ENCODE measurements around the gene PADI1.

PADI1 gene

GRCh38 chr1:17272066-17272465, 67.1 kb downstream of the PADI1 start:
- DNase-seq (ENCODE audit: low read depth): no peak

DNA sequence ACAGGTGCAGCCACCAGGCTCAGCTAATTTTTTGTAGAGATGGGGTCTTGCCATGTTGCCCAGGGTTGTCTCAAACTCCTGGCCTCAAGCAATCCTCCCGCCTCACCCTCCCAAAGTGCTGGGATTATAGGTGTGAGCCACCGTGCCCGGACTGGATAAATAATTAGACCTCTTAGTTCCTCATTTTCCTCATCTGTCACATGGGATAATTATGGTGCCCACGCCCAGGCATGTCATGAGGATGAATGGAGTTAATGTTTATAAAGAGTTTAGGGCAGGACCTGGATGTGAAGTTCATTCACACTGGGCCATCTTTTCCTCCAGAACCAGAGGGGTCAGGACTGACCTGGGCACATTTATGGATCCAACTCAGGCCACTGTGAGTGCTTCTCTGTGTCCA, 67.7 kb downstream of the PADI1 start:
- no peak for DNase-seq (ENCODE audit: low read depth)

DNA sequence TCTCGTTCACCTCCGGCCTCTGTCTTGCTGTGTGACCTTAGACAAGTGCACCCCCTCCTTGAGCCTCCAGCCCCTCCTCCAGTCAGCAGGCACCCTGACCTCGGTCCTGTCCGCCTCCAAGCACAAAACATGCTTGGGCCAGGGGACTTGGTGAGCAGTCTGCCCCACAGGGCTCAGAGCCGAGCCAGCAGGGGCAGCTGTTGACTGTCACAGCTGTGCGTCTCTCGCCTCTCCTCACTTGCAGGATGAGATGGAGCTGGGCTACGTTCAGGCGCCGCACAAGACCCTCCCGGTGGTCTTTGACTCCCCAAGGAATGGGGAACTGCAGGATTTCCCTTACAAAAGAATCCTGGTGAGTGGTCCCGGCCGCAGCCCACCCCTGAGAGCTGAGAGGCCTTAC, 68.2 kb downstream of the PADI1 start:
- DNase-seq (ENCODE audit: low read depth): no peak

GRCh38 chr1:17274186-17275170, 69.5 kb downstream of the PADI1 start:
- no peak for DNase-seq (ENCODE audit: low read depth)

DNA sequence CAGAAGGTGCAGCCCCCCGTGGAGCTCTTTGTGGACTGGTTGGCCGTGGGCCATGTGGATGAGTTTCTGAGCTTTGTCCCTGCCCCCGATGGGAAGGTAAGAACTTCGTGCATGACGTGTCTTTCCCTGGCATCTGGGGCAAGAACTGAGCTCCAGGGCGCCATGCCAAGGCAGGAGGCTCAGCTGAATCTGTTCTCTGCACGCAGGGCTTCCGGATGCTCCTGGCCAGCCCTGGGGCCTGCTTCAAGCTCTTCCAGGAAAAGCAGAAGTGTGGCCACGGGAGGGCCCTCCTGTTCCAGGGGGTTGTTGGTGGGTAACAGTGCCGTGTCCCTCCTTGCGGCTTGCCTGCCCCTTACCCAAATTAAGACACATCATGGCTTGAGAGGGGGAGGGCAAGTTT, 71.6 kb downstream of the PADI1 start:
- DNase-seq (ENCODE audit: low read depth): no peak

DNA sequence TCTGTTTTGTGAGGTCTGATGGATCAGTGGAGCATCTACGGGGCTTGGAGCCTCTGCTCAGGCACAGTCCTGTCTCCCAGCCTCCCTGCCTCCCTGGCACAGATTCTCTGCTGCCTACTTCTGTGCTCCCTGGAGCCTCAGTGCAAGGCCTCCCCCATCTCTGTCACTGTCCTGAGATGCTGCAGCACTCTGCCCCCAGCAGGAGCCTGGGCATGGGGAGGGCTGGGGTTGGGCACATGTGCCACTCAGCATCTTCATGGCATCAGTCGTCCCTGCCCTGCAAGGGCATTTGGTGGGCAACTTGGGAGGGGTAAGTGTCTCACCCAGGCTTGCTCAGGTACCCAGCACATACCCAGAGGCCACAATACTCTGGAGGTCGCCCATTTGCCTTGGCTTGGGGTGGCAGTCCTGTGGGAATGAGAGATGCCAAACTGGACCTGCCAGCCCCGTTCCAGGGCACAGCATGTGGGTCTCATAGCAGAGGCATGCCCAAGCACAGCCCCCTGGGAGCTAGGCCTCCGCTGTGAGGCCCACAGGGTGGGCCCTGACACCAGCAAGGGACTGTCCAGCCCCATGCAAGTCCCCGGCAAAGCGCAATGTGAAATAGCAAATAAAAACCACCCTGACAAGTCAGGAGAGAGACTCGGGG, 72.7 kb downstream of the PADI1 start:
- DNase-seq (ENCODE audit: low read depth): no peak

- DNase-seq (ENCODE audit: low read depth): no peak
Observed at GRCh38 chr1:17278996-17279830, 74.3 kb downstream of the PADI1 start.

- no peak for DNase-seq (ENCODE audit: low read depth)
Observed at GRCh38 chr1:17280436-17280835, 75.5 kb downstream of the PADI1 start.

DNA sequence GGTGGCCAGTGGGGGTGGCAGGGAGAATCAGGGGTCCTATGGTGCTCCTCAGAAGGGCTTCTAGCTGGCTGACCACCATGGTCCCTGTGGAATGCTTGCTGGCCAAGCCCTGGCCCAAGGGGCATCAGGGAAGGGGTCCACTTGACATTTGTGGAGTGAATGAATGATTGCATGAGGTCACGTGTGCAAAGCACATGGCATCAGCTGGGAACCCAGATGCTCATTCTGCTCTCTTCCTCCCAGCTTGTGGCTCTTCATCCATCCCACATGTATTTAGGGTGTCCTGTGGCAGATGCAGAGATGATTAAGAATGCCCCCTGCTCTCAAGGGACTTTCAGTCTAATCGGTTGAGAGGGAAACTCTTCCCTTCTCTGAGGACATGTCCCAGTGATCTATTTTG, 76.0 kb downstream of the PADI1 start:
- no peak for DNase-seq (ENCODE audit: low read depth)

- no peak for DNase-seq (ENCODE audit: low read depth)
Observed at GRCh38 chr1:17281775-17282181, 76.8 kb downstream of the PADI1 start.

DNA sequence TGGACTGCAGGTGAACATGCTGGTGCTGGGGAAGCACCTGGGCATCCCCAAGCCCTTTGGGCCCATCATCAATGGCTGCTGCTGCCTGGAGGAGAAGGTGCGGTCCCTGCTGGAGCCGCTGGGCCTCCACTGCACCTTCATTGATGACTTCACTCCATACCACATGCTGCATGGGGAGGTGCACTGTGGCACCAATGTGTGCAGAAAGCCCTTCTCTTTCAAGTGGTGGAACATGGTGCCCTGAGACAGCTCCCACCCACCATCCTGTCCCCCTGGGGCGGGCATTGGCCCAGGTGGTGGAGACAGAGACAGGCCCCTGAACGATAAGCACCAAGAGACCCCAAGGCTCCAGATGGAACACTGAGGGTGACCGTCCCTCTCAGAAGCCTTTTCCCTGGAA, 77.9 kb downstream of the PADI1 start:
- DNase-seq (ENCODE audit: low read depth): no peak

- DNase-seq (ENCODE audit: low read depth): no peak
Observed at GRCh38 chr1:17286646-17287045, 81.7 kb downstream of the PADI1 start.

GRCh38 chr1:17287130-17287776, 82.3 kb downstream of the PADI1 start:
- DNase-seq (ENCODE audit: low read depth): no peak

DNA sequence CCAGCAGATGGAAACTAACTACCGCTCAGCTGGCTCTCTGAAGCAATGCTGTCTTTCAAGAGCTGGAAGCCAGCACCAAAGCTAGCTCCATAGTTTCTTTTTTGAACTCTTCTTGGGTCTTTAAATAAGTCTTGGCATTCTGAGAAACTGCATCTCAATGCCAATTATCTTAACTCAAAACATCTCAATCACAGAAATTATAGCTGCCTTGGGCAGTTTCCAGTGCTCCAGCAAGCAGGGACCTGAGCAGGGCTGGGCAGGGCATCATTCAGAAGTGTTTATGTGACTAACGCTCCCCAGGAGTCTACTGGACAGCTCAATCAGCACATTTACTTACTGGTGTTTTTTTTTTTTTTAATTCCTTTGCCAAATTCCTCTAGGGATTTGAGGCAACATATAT, 84.8 kb downstream of the PADI1 start:
- no peak for DNase-seq (ENCODE audit: low read depth)

GRCh38 chr1:17290553-17290952, 85.6 kb downstream of the PADI1 start:
- no peak for DNase-seq (ENCODE audit: low read depth)

GRCh38 chr1:17292299-17293160, 87.6 kb downstream of the PADI1 start:
- DNase-seq (ENCODE audit: low read depth): no peak

- DNase-seq (ENCODE audit: low read depth): no peak
Observed at GRCh38 chr1:17293681-17294425, 88.9 kb downstream of the PADI1 start.

GRCh38 chr1:17295292-17295691, 90.4 kb downstream of the PADI1 start:
- DNase-seq (ENCODE audit: low read depth): no peak

Data from activated T-cell treated with anti-CD3 and anti-CD28 coated beads for 1 hour (primary cell).